ENCODE results near the gene KCTD10.
"Not testable (repeated sequence)": the region's sequence is repeated elsewhere in the genome, so short reads cannot be mapped to it uniquely, and the experiment has no call there.

Gene KCTD10

GRCh38 chr12:109418848-109419480 is 58.1 kb downstream of the KCTD10 start:
- no peak for DNase-seq (ENCODE audit: low read depth)

- DNase-seq (ENCODE audit: low read depth) = not testable (repeated sequence)
These were observed 71.0 kb downstream of the KCTD10 start for GRCh38 chr12:109406147-109406546.

GRCh38 chr12:109404841-109405240 is 72.3 kb downstream of the KCTD10 start:
- DNase-seq (ENCODE audit: low read depth) = not testable (repeated sequence)

Data from stromal cell of bone marrow (primary cell).